ENCODE data around the gene UXT. TPM values are rescaled to one million over a fixed set of nuclear protein-coding genes. Genes with fewer than 3 reads are reported as not detected.

The UXT gene
- total RNA-seq, 4 donors from 2014 or later, result 89.3 to 141 (median 116) TPM

Other genes with a start within 250 kb of the UXT start
- 10 to 100 TPM; 11.0 to 18.1 (median 14.5) TPM for gene ZNF41, start 176.0 kb downstream of the UXT start, total RNA-seq
- 10 to 100 TPM; 34.0 to 59.4 (median 45.8) TPM for gene ARAF, start 98.0 kb downstream of the UXT start, total RNA-seq
- 100 to 1,000 TPM in 2 of 4 donors, 10 to 100 TPM in 2; 46.5 to 395 (median 89.3) TPM for gene TIMP1, start 76.7 kb downstream of the UXT start, total RNA-seq
- gene SYN1, start 39.3 kb downstream of the UXT start, total RNA-seq, result under 1 TPM in 2 of 4 donors, not detected in 2; 0.13 to 0.15 TPM
- 1 to 10 TPM; 1.3 to 2.3 (median 1.6) TPM for gene CFP, start 29.2 kb downstream of the UXT start, total RNA-seq
- gene ELK1, start 8.6 kb downstream of the UXT start, total RNA-seq, result 10 to 100 TPM; 17.3 to 21.7 (median 17.7) TPM
- 10 to 100 TPM in 3 of 4 donors, 1 to 10 TPM in 1; 7.1 to 17.8 (median 12.2) TPM for gene ZNF81, start 177.7 kb upstream of the UXT start, total RNA-seq